GM18502 (cell line): Measurements from ENCODE around the gene MRPL46.
"Not testable (repeated sequence)": the region's sequence is repeated elsewhere in the genome, so short reads cannot be mapped to it uniquely, and the experiment has no call there.

ENCODE experiments used
- ATAC-seq: cut with Tn5 transposase; IDR thresholded peaks from one replicate; pipeline ENCODE4 v1.9.1; 2021; ENCODE audit warnings: mild to moderate bottlenecking; ENCODE audit not compliant: unreplicated experiment, poor library complexity

Gene MRPL46

GRCh38 chr15:88448991-88449461 is 18.2 kb downstream of the MRPL46 start:
- no peak for ATAC-seq

DNA sequence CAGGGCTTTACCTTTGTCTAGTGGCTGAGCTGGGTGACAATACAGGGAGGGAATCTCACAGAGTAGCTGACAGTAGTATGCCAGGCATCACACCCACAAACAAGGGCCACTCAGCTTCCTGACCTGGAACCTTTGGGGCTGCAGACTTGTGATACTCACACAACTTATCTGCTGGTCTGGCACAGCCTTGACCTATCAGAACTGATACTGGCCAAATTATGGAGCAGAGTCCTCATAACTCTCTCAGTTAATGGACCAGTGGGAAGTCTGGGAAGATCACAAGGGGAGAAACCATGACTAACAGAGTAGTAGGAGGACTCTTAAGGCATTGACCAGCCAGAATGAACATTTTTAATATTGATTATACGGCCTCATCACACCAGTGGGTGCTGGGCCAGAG is 19.4 kb downstream of the MRPL46 start:
- ATAC-seq = no peak

DNA sequence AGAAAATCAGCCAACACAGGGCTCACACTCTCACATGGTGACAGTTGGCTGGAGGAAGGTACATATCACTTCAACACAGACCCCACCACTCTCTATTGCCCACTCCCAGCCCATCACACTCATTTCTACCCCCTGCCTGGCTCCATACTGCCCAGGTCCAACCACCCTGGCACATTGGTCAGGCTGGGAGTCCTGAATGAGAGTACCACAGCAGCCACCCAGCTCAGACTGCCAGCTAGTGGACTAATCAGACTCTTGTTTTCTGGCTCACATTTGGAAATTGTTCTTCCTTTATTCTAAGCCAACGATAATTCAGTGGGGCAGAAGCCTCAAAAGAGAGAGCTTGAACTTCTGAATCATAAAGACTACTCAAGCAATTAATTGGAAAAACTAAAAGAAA is 20.0 kb downstream of the MRPL46 start:
- ATAC-seq = no peak

GRCh38 chr15:88441076-88441730 is 26.0 kb downstream of the MRPL46 start:
- no peak for ATAC-seq

GRCh38 chr15:88440021-88440420 is 27.2 kb downstream of the MRPL46 start:
- ATAC-seq = no peak

- no peak for ATAC-seq
Observed at GRCh38 chr15:88438181-88438580, 29.0 kb downstream of the MRPL46 start.

GRCh38 chr15:88434106-88434505 is 33.1 kb downstream of the MRPL46 start:
- not testable (repeated sequence) for ATAC-seq

DNA sequence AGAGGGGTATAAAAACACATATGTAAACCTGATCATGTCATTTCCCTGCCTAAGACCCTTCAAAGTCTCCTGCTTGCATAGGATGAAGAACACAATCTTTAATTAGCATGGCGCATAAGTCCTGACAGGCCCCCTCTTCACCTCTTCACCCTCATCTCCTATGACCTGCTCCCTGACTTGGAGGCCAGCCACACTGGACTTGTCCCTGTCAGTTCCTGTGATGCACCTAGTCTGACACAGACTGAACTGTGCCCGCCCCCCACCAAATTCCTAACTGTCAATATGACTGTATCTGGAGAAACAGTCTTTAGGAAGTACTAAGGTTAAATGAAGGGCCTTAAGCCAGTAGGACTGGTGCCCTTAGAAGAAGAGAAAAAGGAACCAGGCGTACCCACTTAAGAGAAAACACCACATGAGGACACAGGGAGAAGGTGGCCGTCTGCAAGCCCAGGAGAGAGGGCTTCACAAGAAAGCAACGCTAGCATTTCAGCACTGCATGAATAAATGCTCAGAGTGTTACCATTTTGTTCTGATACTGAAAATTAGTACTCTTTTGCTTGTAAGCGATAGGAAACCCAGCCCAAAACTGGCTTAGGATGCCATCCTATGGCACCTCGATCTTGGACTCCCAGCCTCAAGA is 34.0 kb downstream of the MRPL46 start:
- no peak for ATAC-seq

DNA sequence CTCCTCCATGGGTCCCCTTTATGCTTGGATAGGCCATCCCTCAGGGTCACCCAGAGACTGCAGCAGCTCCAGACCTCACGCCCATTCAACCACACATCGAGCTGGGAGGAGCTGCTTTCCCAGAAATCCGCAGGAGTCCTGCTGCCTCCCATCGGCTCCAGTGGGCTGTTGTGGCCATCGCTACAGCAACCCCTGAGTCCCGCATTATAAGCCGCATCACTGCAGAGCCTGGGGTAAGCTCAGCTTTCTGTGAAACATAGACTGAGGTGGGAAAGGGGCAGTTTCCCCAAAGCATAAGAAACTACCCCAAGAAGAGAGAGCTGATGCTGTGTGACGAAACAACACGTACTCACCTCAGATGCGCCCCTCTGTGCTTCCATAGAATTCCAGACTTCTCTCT is 35.7 kb downstream of the MRPL46 start:
- ATAC-seq = no peak

DNA sequence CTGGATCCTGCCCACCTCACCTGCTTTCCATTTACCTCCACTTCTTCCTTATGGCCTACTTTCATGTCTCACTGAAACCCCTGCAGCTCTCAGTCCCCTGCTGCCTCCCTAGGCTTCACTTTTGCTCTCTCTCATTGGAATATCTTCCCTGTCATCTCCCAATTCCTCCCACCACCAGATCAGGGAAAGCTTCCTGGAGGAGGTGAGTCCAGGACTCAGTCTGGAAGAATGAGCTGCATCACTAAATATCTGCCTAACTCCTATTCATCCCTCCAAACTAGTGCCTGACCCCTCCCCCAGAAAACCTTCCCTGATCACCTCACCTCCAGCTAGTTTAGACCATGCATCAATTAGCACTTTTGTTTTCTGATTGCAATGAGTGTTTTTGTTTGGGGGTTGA is 37.1 kb downstream of the MRPL46 start:
- no peak for ATAC-seq

DNA sequence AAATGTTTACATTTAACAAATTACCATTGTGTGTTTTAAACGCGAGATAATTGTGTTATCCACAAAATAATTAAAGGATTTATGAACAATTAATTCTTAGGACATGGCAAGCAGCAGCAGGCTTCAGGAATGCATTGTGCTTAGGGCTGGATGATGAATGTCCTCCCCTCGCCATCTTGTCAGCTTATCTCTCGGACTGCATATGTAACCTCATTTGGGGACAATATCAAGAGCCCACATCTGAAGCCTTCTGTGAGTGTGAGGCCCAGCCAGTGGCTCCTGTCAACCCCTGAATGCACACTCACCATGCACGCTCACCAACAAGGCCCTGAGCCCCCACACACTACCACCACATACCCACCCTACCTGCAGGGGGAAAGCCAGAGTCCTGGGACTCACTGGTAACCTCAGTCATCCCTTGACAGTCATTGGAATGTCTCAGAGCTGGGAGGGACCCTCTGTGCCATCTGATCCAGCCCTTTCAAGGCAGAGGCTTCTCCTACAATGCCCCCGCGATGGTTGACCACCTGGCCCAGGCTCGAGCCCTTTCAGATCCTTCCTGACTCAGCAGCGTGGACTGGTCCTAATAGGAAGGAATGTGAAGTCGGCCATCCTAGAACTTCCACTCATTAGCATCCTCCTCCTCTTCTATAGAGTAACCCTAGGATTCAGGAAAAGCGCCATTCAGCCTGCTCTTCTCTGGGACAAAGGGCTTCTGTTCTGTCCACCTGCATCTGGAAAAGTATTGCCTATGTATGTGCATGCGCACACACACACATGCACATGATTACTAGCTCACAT is 38.2 kb downstream of the MRPL46 start:
- no peak for ATAC-seq

GRCh38 chr15:88428053-88428452 is 39.1 kb downstream of the MRPL46 start:
- no peak for ATAC-seq

GRCh38 chr15:88426304-88426703 is 40.9 kb downstream of the MRPL46 start:
- no peak for ATAC-seq

GRCh38 chr15:88423331-88423730 is 43.9 kb downstream of the MRPL46 start:
- ATAC-seq = no peak

- peak; percentile 71 for ATAC-seq
Observed at GRCh38 chr15:88419830-88420229, 47.4 kb downstream of the MRPL46 start.
